ENCODE results near the gene LDHB.

GRCh38 chr12:21649034-21649433, 8.6 kb downstream of the LDHB start:
- TF ChIP-seq, protein P1, sequence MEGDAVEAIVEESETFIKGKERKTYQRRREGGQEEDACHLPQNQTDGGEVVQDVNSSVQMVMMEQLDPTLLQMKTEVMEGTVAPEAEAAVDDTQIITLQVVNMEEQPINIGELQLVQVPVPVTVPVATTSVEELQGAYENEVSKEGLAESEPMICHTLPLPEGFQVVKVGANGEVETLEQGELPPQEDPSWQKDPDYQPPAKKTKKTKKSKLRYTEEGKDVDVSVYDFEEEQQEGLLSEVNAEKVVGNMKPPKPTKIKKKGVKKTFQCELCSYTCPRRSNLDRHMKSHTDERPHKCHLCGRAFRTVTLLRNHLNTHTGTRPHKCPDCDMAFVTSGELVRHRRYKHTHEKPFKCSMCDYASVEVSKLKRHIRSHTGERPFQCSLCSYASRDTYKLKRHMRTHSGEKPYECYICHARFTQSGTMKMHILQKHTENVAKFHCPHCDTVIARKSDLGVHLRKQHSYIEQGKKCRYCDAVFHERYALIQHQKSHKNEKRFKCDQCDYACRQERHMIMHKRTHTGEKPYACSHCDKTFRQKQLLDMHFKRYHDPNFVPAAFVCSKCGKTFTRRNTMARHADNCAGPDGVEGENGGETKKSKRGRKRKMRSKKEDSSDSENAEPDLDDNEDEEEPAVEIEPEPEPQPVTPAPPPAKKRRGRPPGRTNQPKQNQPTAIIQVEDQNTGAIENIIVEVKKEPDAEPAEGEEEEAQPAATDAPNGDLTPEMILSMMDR (IDR thresholded peaks at IDR 0.05): no peak
- TF ChIP-seq POLR2A (IDR thresholded peaks at IDR 0.05) (no peak), POLR2AphosphoS5 (IDR thresholded peaks at IDR 0.05; ENCODE audit: insufficient read depth in 1 of 2, low read depth in 1 of 2) (no peak)
